H1 (cell line): Measurements from ENCODE around the gene SLC22A15. TPM values are rescaled to one million over a fixed set of nuclear protein-coding genes. Genes with fewer than 3 reads are reported as not detected.

Source experiments
- CTCF ChIA-PET: fragments of 300-600 bp; sonication (Branson Sonifier 250); formaldehyde crosslinking; loops from one replicate; lab custom pipeline; 2021; ENCODE audit not compliant: partially characterized antibody; lab: Charles Lee
- POLR2A ChIA-PET: fragments of 300-600 bp; sonication (Branson Sonifier 250); formaldehyde crosslinking; loops from one replicate; lab custom pipeline; 2021; ENCODE audit warnings: inconsistent platforms; ENCODE audit not compliant: partially characterized antibody; lab: Charles Lee
- DNase-seq, 2 experiments: peaks; one replicate each; pipeline versions ENCODE4 v3.0.0 to v3.0.0-alpha.2; 2010 to 2022; ENCODE audit warnings: low spot score in 2 of 2, low read depth in 1 of 2, mixed read lengths in 1 of 2
- FAIRE-seq: peaks from 2 replicates; lab custom pipeline; 2011; peaks lifted over from hg19 to GRCh38; lab: Jason Lieb, UNC
- H2AFZ ChIP-seq: 2 replicates; pipeline ENCODE4 v1.8.1; 2012; ENCODE audit warnings: low read length, inconsistent platforms
- H2AK5ac ChIP-seq: 2 replicates; pipeline ENCODE4 v1.6.1; 2013; ENCODE audit warnings: low read depth, low read length
- H2BK120ac ChIP-seq: replicated peaks from 2 replicates; pipeline ENCODE3; 2013; ENCODE audit warnings: low read depth, low read length, inconsistent platforms
- H2BK12ac ChIP-seq: 2 replicates; pipeline ENCODE4 v1.6.1; 2013; ENCODE audit warnings: low read depth, low read length
- H2BK15ac ChIP-seq: 2 replicates; pipeline ENCODE4 v1.6.1; 2013; ENCODE audit warnings: low read length
- H2BK20ac ChIP-seq: 2 replicates; pipeline ENCODE4 v1.6.1; 2013; ENCODE audit warnings: low read length
- H2BK5ac ChIP-seq: 2 replicates; pipeline ENCODE4 v1.6.1; 2013; ENCODE audit warnings: low read depth, low read length
- H3K14ac ChIP-seq: 2 replicates; pipeline ENCODE4 v1.6.1; 2013; ENCODE audit warnings: inconsistent platforms; ENCODE audit not compliant: insufficient read length
- H3K18ac ChIP-seq: 2 replicates; pipeline ENCODE4 v1.6.1; 2013; ENCODE audit warnings: low read length; ENCODE audit errors: extremely low read depth
- H3K23ac ChIP-seq: 2 replicates; pipeline ENCODE4 v1.6.1; 2013; ENCODE audit warnings: inconsistent platforms; ENCODE audit not compliant: insufficient read length
- H3K23me2 ChIP-seq: 2 replicates; pipeline ENCODE4 v1.6.1; 2013; ENCODE audit warnings: low read depth, low read length
- H3K27ac ChIP-seq: 2 replicates; pipeline ENCODE4 v1.6.1; 2011; ENCODE audit warnings: low read depth, low read length, inconsistent platforms
- H3K27me3 ChIP-seq, 4 experiments: replicated peaks in 1 of 4; 1 replicate in 1 of 4; 2 replicates in 3 of 4; pipeline versions ENCODE4 v1.6.1 to v1.8.1; 2011 to 2013; ENCODE audit warnings: low read length in 3 of 4, mild to moderate bottlenecking in 3 of 4, inconsistent platforms in 2 of 4, mixed read lengths in 2 of 4, moderate library complexity in 1 of 4; ENCODE audit not compliant: control insufficient read depth in 3 of 4, insufficient read depth in 3 of 4; ENCODE audit errors: extremely low read depth in 1 of 4
- H3K36me3 ChIP-seq, 4 experiments: 2 replicates each; pipeline versions ENCODE4 v1.6.1 to v1.8.1; 2011 to 2013; ENCODE audit warnings: mild to moderate bottlenecking in 4 of 4, low read length in 3 of 4, moderate library complexity in 2 of 4, control low read depth in 1 of 4, inconsistent platforms in 1 of 4; ENCODE audit not compliant: insufficient read depth in 4 of 4, control insufficient read depth in 2 of 4
- H3K4ac ChIP-seq: replicated peaks from 2 replicates; pipeline ENCODE3; 2013; ENCODE audit warnings: low read length, low read depth, mixed read lengths, inconsistent platforms; ENCODE audit not compliant: insufficient read length
- H3K4me1 ChIP-seq, 4 experiments: replicated peaks in 1 of 4; 1 replicate in 1 of 4; 2 replicates in 3 of 4; pipeline versions ENCODE4 v1.6.1 to v1.8.1; 2011 to 2013; ENCODE audit warnings: low read length in 3 of 4, inconsistent platforms in 2 of 4, mixed read lengths in 1 of 4; ENCODE audit not compliant: insufficient read depth in 4 of 4, control insufficient read depth in 3 of 4
- H3K4me2 ChIP-seq, 2 experiments: 2 replicates each; pipeline versions ENCODE4 v1.6.1 to v1.8.1; 2011 to 2013; ENCODE audit warnings: low read depth in 2 of 2, low read length in 2 of 2, control low read depth in 1 of 2, inconsistent platforms in 1 of 2, mild to moderate bottlenecking in 1 of 2; ENCODE audit not compliant: insufficient read depth in 1 of 2
- H3K4me3 ChIP-seq, 4 experiments: fragments of 200-600, 300-600 bp in 1 of 4; sonication (generic), shearing (Covaris generic), sonication (Bioruptor Twin) in 1 of 4; 2 replicates each; pipeline versions ENCODE4 v1.5.1 to v1.8.1; 2011 to 2016; ENCODE audit warnings: low read length in 4 of 4, low read depth in 3 of 4, control low read depth in 2 of 4, inconsistent platforms in 2 of 4, mild to moderate bottlenecking in 2 of 4, mixed read lengths in 1 of 4, moderate library complexity in 1 of 4; ENCODE audit not compliant: insufficient read depth in 2 of 4; ENCODE audit errors: extremely low read depth in 1 of 4
- H3K56ac ChIP-seq: replicated peaks from 2 replicates; pipeline ENCODE3; 2013; ENCODE audit warnings: low read depth, mild to moderate bottlenecking, mixed read lengths, low read length, inconsistent platforms; ENCODE audit not compliant: insufficient read length
- H3K79me1 ChIP-seq: 2 replicates; pipeline ENCODE4 v1.6.1; 2013; ENCODE audit warnings: low read depth, low read length, control low read depth
- H3K79me2 ChIP-seq, 2 experiments: 2 replicates each; pipeline versions ENCODE4 v1.6.1 to v1.8.1; 2012 to 2013; ENCODE audit warnings: low read length in 2 of 2, mild to moderate bottlenecking in 2 of 2, inconsistent platforms in 1 of 2; ENCODE audit not compliant: insufficient read depth in 2 of 2, control insufficient read depth in 1 of 2
- H3K9ac ChIP-seq, 4 experiments: replicated peaks in 1 of 4; 1 replicate in 1 of 4; 2 replicates in 3 of 4; pipeline versions ENCODE4 v1.6.1 to v1.8.1; 2011 to 2013; ENCODE audit warnings: low read depth in 3 of 4, low read length in 3 of 4, control low read depth in 2 of 4, mild to moderate bottlenecking in 2 of 4, moderate library complexity in 2 of 4, inconsistent platforms in 1 of 4; ENCODE audit errors: extremely low read depth in 1 of 4
- H3K9me3 ChIP-seq, 2 experiments: 2 replicates each; pipeline versions ENCODE4 v1.6.1 to v1.8.1; 2012 to 2013; ENCODE audit warnings: mild to moderate bottlenecking in 2 of 2, moderate library complexity in 2 of 2, control low read depth in 1 of 2, inconsistent platforms in 1 of 2, low read depth in 1 of 2, low read length in 1 of 2, mixed read lengths in 1 of 2; ENCODE audit not compliant: insufficient read depth in 2 of 2
- H4K20me1 ChIP-seq, 2 experiments: replicated peaks in 1 of 2; 2 replicates each; pipeline versions ENCODE3 to v1.8.1; 2011 to 2013; ENCODE audit warnings: inconsistent platforms in 2 of 2, low read length in 2 of 2, mild to moderate bottlenecking in 1 of 2; ENCODE audit not compliant: insufficient read depth in 2 of 2, control insufficient read depth in 1 of 2
- H4K5ac ChIP-seq: 2 replicates; pipeline ENCODE4 v1.6.1; 2013; ENCODE audit warnings: low read length, low read depth, mixed read lengths, inconsistent platforms; ENCODE audit not compliant: insufficient read length
- H4K8ac ChIP-seq: 2 replicates; pipeline ENCODE4 v1.8.0; 2013; ENCODE audit warnings: mild to moderate bottlenecking, moderate library complexity, low read length, inconsistent platforms; ENCODE audit not compliant: insufficient read depth; ENCODE audit errors: extremely low read depth
- H4K91ac ChIP-seq: replicated peaks from 2 replicates; pipeline ENCODE3; 2013; ENCODE audit warnings: low read length, mixed read lengths, inconsistent platforms; ENCODE audit not compliant: insufficient read length
- CBX5 ChIP-seq: fragments of 300-800, 300-1000 bp; sonication (generic); IDR thresholded peaks from 2 replicates; pipeline ENCODE4 v1.7.1; 2016; ENCODE audit warnings: antibody characterized with exemption, low read length, low read depth
- JUN ChIP-seq: IDR thresholded peaks from 2 replicates; pipeline ENCODE4 v1.6.1; 2011; ENCODE audit warnings: low read depth, mild to moderate bottlenecking, improper control_type of control experiment, low read length
- KDM5A ChIP-seq: fragments of 200-600 bp; IDR thresholded peaks from 2 replicates; pipeline ENCODE4 v1.7.1; 2012; ENCODE audit warnings: mild to moderate bottlenecking, low read length, inconsistent platforms, mixed read lengths
- POLR2A ChIP-seq, 2 experiments: IDR thresholded peaks; 1 replicate in 1 of 2; 2 replicates in 1 of 2; pipeline ENCODE4 v1.6.1; 2011; ENCODE audit warnings: low read depth in 2 of 2, low read length in 2 of 2, mild to moderate bottlenecking in 2 of 2; ENCODE audit errors: control extremely low read depth in 1 of 2
- TAF7 ChIP-seq: optimal IDR thresholded peaks from 2 replicates; pipeline ENCODE3; 2011; ENCODE audit warnings: low read depth, mild to moderate bottlenecking, inconsistent platforms, low read length, moderate library complexity, borderline replicate concordance
- USF2 ChIP-seq: IDR thresholded peaks from 2 replicates; pipeline ENCODE4 v1.6.1; 2011; ENCODE audit warnings: low read length, improper control_type of control experiment
- polyA plus RNA-seq, 7 experiments: library from polyadenylated mRNA; depleted of rRNA in 3 of 7; stranded (reverse) in 5 of 7; unstranded in 2 of 7; fragments of >200 nt in 5 of 7; fragments of 200-250 nt in 2 of 7; gene quantifications; 1 replicate in 5 of 7; 2 replicates in 1 of 7; 4 replicates in 1 of 7; pipeline versions ENCODE4 v1.2.1 to v1.2.3, GENCODE V29; 2011 to 2013; ENCODE audit warnings: missing spikeins in 2 of 7, mixed read lengths in 2 of 7
- total RNA-seq: library from RNA; stranded (reverse); fragmentation: NEBNext Ultra II Directional; extraction: Animal tissue kit (Norgen Biotek cat#: 25700); gene quantifications from 2 replicates; pipeline ENCODE4 v1.2.1, GENCODE V29; 2021

Gene SLC22A15
- total and polyA plus RNA-seq, 2 of the 8 experiments (the other 6 are each of a cell fraction or from before 2014, with no cell fraction given): 3.2 to 3.3 TPM

GRCh38 chr1:115951560-115951959, 24.8 kb upstream of the SLC22A15 start:
- Histone ChIP-seq H3K4ac (no peak overlapping the region), H3K4me1 (peaks cover 2 to 8% (median 5%) of the 10 kb centered on the region in 4 experiments; a peak in 4 of 7 replicates), H2BK15ac (no peak overlapping the region), H4K5ac (no peak overlapping the region), H3K4me2 (no peak overlapping the region), H3K79me2 (no peaks in the 10 kb centered on the region), H4K91ac (no peak overlapping the region), H2AFZ (no peak overlapping the region), H3K9me3 (no peaks in the 10 kb centered on the region), H3K56ac (no peak overlapping the region), H2BK5ac (no peak overlapping the region), H3K36me3 (no peaks in the 10 kb centered on the region), H2BK120ac (no peak overlapping the region), H3K27me3 (no peaks in the 10 kb centered on the region), H3K4me3 (no peak overlapping the region), H2BK20ac (no peak overlapping the region), H3K23me2 (no peaks in the 10 kb centered on the region; the same call in 1 of the 2 replicates), H2BK12ac (no peak overlapping the region), H3K23ac (no peak overlapping the region), H4K20me1 (no peaks in the 10 kb centered on the region), H3K27ac (no peak overlapping the region), H3K79me1 (no peaks in the 10 kb centered on the region), H2AK5ac (no peak overlapping the region), H3K9ac (no peak overlapping the region), H3K14ac (no peak overlapping the region), H3K18ac (no peak overlapping the region), H4K8ac (no peak overlapping the region)
- no peak for FAIRE-seq
- TF ChIP-seq TAF7 (no peak), POLR2A (IDR thresholded peaks at IDR 0.05; ENCODE audit: control extremely low read depth in 1 of 2, low read depth in 2 of 2, low read length in 2 of 2) (no peak), USF2 (no peak), KDM5A (no peak), CBX5 (no peak), JUN (no peak)
- ChIA-PET CTCF (interaction anchor here (1.2 kb wide), 1 partner anchor 9 kb away, joined by 4 read pairs; no protein-coding TSS in a partner anchor), POLR2A (no interaction called here)
- DNase-seq: no peak
